GM12878 (cell line): ENCODE measurements around the gene HDAC9. TPM values are rescaled to one million over a fixed set of nuclear protein-coding genes. Genes with fewer than 3 reads are reported as not detected.

Experiments
- ATAC-seq: fragments of 200-7000 bp; cut with Tn5 transposase; 3 replicates; pipeline ENCODE4 v1.9.1; 2020; ENCODE audit warnings: mild to moderate bottlenecking, moderate library complexity
- BruUV-seq: library from RNA; stranded (reverse); fragments of 400-500 nt; replicated peaks from 2 replicates; lab custom pipeline; 2021; lab: Mats Ljungman, UMichigan
- CTCF ChIA-PET: fragments of 300-600 bp; sonication (Branson Sonifier 250); formaldehyde crosslinking; extraction: SDS; loops from one replicate; lab custom pipeline; 2021; ENCODE audit warnings: inconsistent platforms; lab: Yijun Ruan, JAX
- POLR2A ChIA-PET: fragments of 350-600 bp; formaldehyde crosslinking; extraction: SDS; loops from one replicate; lab custom pipeline; 2021; ENCODE audit warnings: inconsistent platforms; lab: Charles Lee
- RAD21 ChIA-PET: fragments of 300-600 bp; sonication (Branson Sonifier 250); formaldehyde crosslinking; loops from one replicate; lab custom pipeline; 2023; ENCODE audit warnings: antibody characterized with exemption; ENCODE audit not compliant: unreplicated experiment; lab: Charles Lee
- SMC1A ChIA-PET: fragments of 300-600 bp; sonication (Branson Sonifier 250); formaldehyde crosslinking; loops from one replicate; lab custom pipeline; 2023; ENCODE audit not compliant: unreplicated experiment, uncharacterized antibody; lab: Charles Lee
- DNase-seq: peaks from one replicate; pipeline ENCODE4 v3.0.0-alpha.2; 2011; ENCODE audit warnings: low read depth, low spot score
- FAIRE-seq: peaks from 3 replicates; lab custom pipeline; 2011; peaks lifted over from hg19 to GRCh38; lab: Jason Lieb, UNC
- H2AFZ ChIP-seq: 2 replicates; pipeline ENCODE4 v1.6.0; 2011; ENCODE audit warnings: low read depth, low read length, control low read depth; ENCODE audit not compliant: control insufficient read depth
- H3K27ac ChIP-seq: 2 replicates; pipeline ENCODE4 v1.5.1; 2011; ENCODE audit warnings: control low read depth; ENCODE audit not compliant: control insufficient read depth, insufficient read depth
- H3K27me3 ChIP-seq, 2 experiments: replicated peaks in 1 of 2; 2 replicates each; pipeline versions ENCODE4 v1.6.0 to v1.6.1; 2011; ENCODE audit warnings: low read length in 1 of 2; ENCODE audit not compliant: control insufficient read depth in 2 of 2, insufficient read depth in 2 of 2
- H3K36me3 ChIP-seq, 2 experiments: 2 replicates each; pipeline ENCODE4 v1.5.1; 2011; ENCODE audit warnings: low read length in 1 of 2; ENCODE audit not compliant: control insufficient read depth in 2 of 2, insufficient read depth in 2 of 2
- H3K4me1 ChIP-seq: 2 replicates; pipeline ENCODE4 v1.6.1; 2011; ENCODE audit warnings: mild to moderate bottlenecking, low read length, moderate library complexity, mixed read lengths; ENCODE audit not compliant: control insufficient read depth, insufficient read depth
- H3K4me2 ChIP-seq: 2 replicates; pipeline ENCODE4 v1.6.0; 2011; ENCODE audit warnings: control low read depth; ENCODE audit not compliant: control insufficient read depth, insufficient read depth
- H3K4me3 ChIP-seq: fragments of 200-600 bp; sonication (generic); 2 replicates; pipeline ENCODE4 v1.5.1; 2016
- H3K79me2 ChIP-seq: 2 replicates; pipeline ENCODE4 v1.6.0; 2011; ENCODE audit warnings: low read length; ENCODE audit not compliant: control insufficient read depth, insufficient read depth
- H3K9ac ChIP-seq: 2 replicates; pipeline ENCODE4 v1.8.0; 2011; ENCODE audit warnings: low read length, control low read depth, mixed read lengths; ENCODE audit not compliant: control insufficient read depth, insufficient read depth
- H3K9me3 ChIP-seq: replicated peaks from 3 replicates; pipeline ENCODE4 v1.5.1; 2011; ENCODE audit warnings: mild to moderate bottlenecking, low read length; ENCODE audit not compliant: control insufficient read depth, insufficient read depth
- H4K20me1 ChIP-seq: 2 replicates; pipeline ENCODE4 v1.6.0; 2011; ENCODE audit not compliant: control insufficient read depth, insufficient read depth
- ATF7 ChIP-seq: fragments of 450-650 bp; IDR thresholded peaks from 2 replicates; pipeline ENCODE4 v1.6.1; 2016; ENCODE audit warnings: low read depth, mild to moderate bottlenecking
- EED ChIP-seq: sonication (generic); IDR thresholded peaks from 2 replicates; pipeline ENCODE4 v1.6.1; 2016; ENCODE audit warnings: antibody characterized with exemption, low read depth
- EP300 ChIP-seq, 2 experiments: fragments of 150-350 bp in 1 of 2; IDR thresholded peaks; 2 replicates each; pipeline ENCODE4 v1.6.1; 2011 to 2012; ENCODE audit warnings: low read depth in 2 of 2, low read length in 2 of 2, borderline replicate concordance in 1 of 2, improper control_type of control experiment in 1 of 2, inconsistent platforms in 1 of 2; ENCODE audit not compliant: control insufficient read depth in 1 of 2
- FOS ChIP-seq: IDR thresholded peaks from 3 replicates; pipeline ENCODE4 v1.6.1; 2011; ENCODE audit warnings: borderline replicate concordance; ENCODE audit not compliant: insufficient read length; ENCODE audit errors: extremely low read depth
- KLF5 ChIP-seq: fragments of 450-650 bp; IDR thresholded peaks from 2 replicates; pipeline ENCODE4 v1.6.1; 2014; ENCODE audit warnings: mild to moderate bottlenecking; ENCODE audit not compliant: partially characterized antibody
- LARP7 ChIP-seq: fragments of 450-650 bp; IDR thresholded peaks from 2 replicates; pipeline ENCODE4 v1.6.1; 2017; ENCODE audit warnings: mild to moderate bottlenecking
- NFXL1 ChIP-seq: fragments of 450-650 bp; IDR thresholded peaks from 2 replicates; pipeline ENCODE4 v1.6.1; 2017; ENCODE audit warnings: antibody characterized with exemption, mild to moderate bottlenecking, borderline replicate concordance
- RELA ChIP-seq: fragments of 450-650 bp; IDR thresholded peaks from 2 replicates; pipeline ENCODE4 v1.8.0; 2014; ENCODE audit warnings: borderline replicate concordance; ENCODE audit not compliant: partially characterized antibody
- SMAD5 ChIP-seq: IDR thresholded peaks from 2 replicates; pipeline ENCODE4 v1.6.1; 2016; ENCODE audit warnings: antibody characterized with exemption, low read depth
- SMARCA5 ChIP-seq: fragments of 450-650 bp; IDR thresholded peaks from 2 replicates; pipeline ENCODE4 v1.6.1; 2017; ENCODE audit warnings: mild to moderate bottlenecking
- SP1 ChIP-seq: IDR thresholded peaks from one replicate; pipeline ENCODE4 v1.6.1; 2011; ENCODE audit warnings: low read depth, low read length
- SUPT20H ChIP-seq: IDR thresholded peaks from 2 replicates; pipeline ENCODE4 v1.6.1; 2011; ENCODE audit warnings: low read depth, mild to moderate bottlenecking, low read length, moderate library complexity, borderline replicate concordance; ENCODE audit not compliant: control insufficient read depth
- YBX1 ChIP-seq: fragments of 450-650 bp; IDR thresholded peaks from 2 replicates; pipeline ENCODE4 v1.6.1; 2016; ENCODE audit warnings: antibody characterized with exemption
- ZNF207 ChIP-seq: fragments of 450-650 bp; IDR thresholded peaks from 2 replicates; pipeline ENCODE4 v1.6.1; 2014; ENCODE audit warnings: antibody characterized with exemption, mild to moderate bottlenecking, borderline replicate concordance
- ZNF274 ChIP-seq: IDR thresholded peaks from one replicate; pipeline ENCODE4 v1.8.0; 2011; ENCODE audit not compliant: insufficient read length, insufficient read depth
- ZNF384 ChIP-seq: IDR thresholded peaks from 2 replicates; pipeline ENCODE4 v1.6.1; 2012; ENCODE audit warnings: low read depth, mild to moderate bottlenecking, low read length, improper control_type of control experiment, borderline replicate concordance
- ZNF622 ChIP-seq: fragments of 450-650 bp; IDR thresholded peaks from 2 replicates; pipeline ENCODE4 v1.6.1; 2017; ENCODE audit warnings: mild to moderate bottlenecking, inconsistent platforms
- WGBS: methylation state at CpG from one replicate; pipeline ENCODE4 v1.1.6; 2016; ENCODE audit warnings: low lambda C conversion rate; ENCODE audit not compliant: insufficient replicate concordance, insufficient coverage; ENCODE audit errors: missing lambda C conversion rate; 5-methylcytosine and 5-hydroxymethylcytosine counted together
- in situ Hi-C: fragments of 300-500 bp; cut with MboI; formaldehyde crosslinking; loops from 9 replicates; pipeline ENCODE4 v1.14.3; 2018; ENCODE audit warnings: mixed read lengths
- intact Hi-C: fragments of 100-400 bp; cut with micrococcal nuclease; formaldehyde crosslinking; loops from one replicate; pipeline ENCODE4 v1.14.2; 2022; ENCODE audit not compliant: unreplicated experiment
- polyA plus RNA-seq, 11 experiments: library from polyadenylated mRNA; depleted of rRNA in 4 of 11; unstranded in 6 of 11; stranded (reverse) in 5 of 11; fragments of >200 nt; fragmentation: Nextera tagmentation in 4 of 11; fragmentation: Illumina TruSeq in 1 of 11; extraction: Ambion mirVana in 4 of 11; extraction: Trizol in 1 of 11; gene quantifications; 1 replicate in 1 of 11; 2 replicates in 10 of 11; pipeline versions ENCODE4 v1.2.1 to v1.2.3, GENCODE V29; 2011 to 2016; ENCODE audit warnings: inconsistent platforms in 2 of 11, missing spikeins in 2 of 11, low read depth in 1 of 11
- total RNA-seq, 4 experiments: library from RNA; depleted of rRNA in 3 of 4; stranded (reverse); fragments of >200 nt in 3 of 4; fragmentation: Illumina TruSeq in 1 of 4; extraction: Trizol in 1 of 4; gene quantifications; 2 replicates each; pipeline versions ENCODE4 v1.2.1 to v1.2.3, GENCODE V29; 2013 to 2021
- TF ChIP-seq, protein P1 (sequence below): IDR thresholded peaks from 2 replicates; pipeline ENCODE4 v1.6.1; 2012; ENCODE audit warnings: low read length, inconsistent platforms
- TF ChIP-seq, protein P2 (sequence below): IDR thresholded peaks from 2 replicates; pipeline ENCODE4 v1.6.1; 2011; ENCODE audit warnings: low read depth, low read length, improper control_type of control experiment, borderline replicate concordance
- TF ChIP-seq, protein P3 (sequence below): IDR thresholded peaks from 2 replicates; pipeline ENCODE4 v1.6.1; 2012; ENCODE audit warnings: mild to moderate bottlenecking, low read depth, low read length

The HDAC9 gene
- total and polyA plus RNA-seq, 10 of the 15 experiments (the other 5 are each of a cell fraction or from before 2014, with no cell fraction given) = 0.73 to 12.8 (median 0.92) TPM

DNA sequence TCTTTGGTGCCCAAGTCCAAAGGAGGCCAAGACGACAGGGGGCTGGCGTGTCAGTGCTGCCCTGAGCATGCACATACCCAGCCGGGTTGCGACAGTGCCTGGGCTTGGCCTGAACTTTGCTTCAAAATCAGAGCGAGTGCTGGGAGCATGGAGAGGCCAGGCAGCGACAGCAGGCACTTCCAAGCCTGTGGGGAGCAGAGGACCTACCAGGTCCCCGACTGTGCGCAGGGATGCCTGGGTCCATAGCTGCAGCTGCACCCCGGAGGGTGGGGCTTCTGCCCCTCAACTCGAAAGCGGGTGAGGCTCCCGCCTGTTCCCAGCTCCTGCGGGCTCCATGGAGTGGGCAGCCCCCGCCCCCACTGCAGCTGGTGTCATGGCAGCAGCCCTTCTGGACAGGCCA, 79.1 kb downstream of the HDAC9 start:
- Histone ChIP-seq H4K20me1 (no peaks in the 10 kb centered on the region), H3K4me2 (no peak overlapping the region), H3K4me1 (no peaks in the 10 kb centered on the region), H3K79me2 (no peaks in the 10 kb centered on the region), H2AFZ (no peak overlapping the region), H3K36me3 (no peaks in the 10 kb centered on the region), H3K4me3 (no peak overlapping the region), H3K9ac (no peak overlapping the region), H3K27ac (no peak overlapping the region), H3K9me3 (no peaks in the 10 kb centered on the region), H3K27me3 (no peaks in the 10 kb centered on the region)
- 96% methylated on average over 12 of the region's 14 CpGs for WGBS
- TF ChIP-seq ZNF207 (no peak), LARP7 (no peak), EED (no peak), ZNF622 (no peak), ATF7 (no peak), YBX1 (no peak), EP300 (IDR thresholded peaks at IDR 0.05; ENCODE audit: borderline replicate concordance in 1 of 2, control insufficient read depth in 1 of 2, low read depth in 2 of 2, low read length in 2 of 2) (no peak), RELA (no peak), SMAD5 (no peak), ZNF274 (no peak), ZNF384 (no peak), FOS (no peak), KLF5 (no peak), SUPT20H (no peak), SMARCA5 (no peak), SP1 (no peak), NFXL1 (no peak)
- TF ChIP-seq, protein P1, sequence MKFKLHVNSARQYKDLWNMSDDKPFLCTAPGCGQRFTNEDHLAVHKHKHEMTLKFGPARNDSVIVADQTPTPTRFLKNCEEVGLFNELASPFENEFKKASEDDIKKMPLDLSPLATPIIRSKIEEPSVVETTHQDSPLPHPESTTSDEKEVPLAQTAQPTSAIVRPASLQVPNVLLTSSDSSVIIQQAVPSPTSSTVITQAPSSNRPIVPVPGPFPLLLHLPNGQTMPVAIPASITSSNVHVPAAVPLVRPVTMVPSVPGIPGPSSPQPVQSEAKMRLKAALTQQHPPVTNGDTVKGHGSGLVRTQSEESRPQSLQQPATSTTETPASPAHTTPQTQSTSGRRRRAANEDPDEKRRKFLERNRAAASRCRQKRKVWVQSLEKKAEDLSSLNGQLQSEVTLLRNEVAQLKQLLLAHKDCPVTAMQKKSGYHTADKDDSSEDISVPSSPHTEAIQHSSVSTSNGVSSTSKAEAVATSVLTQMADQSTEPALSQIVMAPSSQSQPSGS = no peak
- TF ChIP-seq, protein P2, sequence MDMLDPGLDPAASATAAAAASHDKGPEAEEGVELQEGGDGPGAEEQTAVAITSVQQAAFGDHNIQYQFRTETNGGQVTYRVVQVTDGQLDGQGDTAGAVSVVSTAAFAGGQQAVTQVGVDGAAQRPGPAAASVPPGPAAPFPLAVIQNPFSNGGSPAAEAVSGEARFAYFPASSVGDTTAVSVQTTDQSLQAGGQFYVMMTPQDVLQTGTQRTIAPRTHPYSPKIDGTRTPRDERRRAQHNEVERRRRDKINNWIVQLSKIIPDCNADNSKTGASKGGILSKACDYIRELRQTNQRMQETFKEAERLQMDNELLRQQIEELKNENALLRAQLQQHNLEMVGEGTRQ = no peak
- TF ChIP-seq, protein P3, sequence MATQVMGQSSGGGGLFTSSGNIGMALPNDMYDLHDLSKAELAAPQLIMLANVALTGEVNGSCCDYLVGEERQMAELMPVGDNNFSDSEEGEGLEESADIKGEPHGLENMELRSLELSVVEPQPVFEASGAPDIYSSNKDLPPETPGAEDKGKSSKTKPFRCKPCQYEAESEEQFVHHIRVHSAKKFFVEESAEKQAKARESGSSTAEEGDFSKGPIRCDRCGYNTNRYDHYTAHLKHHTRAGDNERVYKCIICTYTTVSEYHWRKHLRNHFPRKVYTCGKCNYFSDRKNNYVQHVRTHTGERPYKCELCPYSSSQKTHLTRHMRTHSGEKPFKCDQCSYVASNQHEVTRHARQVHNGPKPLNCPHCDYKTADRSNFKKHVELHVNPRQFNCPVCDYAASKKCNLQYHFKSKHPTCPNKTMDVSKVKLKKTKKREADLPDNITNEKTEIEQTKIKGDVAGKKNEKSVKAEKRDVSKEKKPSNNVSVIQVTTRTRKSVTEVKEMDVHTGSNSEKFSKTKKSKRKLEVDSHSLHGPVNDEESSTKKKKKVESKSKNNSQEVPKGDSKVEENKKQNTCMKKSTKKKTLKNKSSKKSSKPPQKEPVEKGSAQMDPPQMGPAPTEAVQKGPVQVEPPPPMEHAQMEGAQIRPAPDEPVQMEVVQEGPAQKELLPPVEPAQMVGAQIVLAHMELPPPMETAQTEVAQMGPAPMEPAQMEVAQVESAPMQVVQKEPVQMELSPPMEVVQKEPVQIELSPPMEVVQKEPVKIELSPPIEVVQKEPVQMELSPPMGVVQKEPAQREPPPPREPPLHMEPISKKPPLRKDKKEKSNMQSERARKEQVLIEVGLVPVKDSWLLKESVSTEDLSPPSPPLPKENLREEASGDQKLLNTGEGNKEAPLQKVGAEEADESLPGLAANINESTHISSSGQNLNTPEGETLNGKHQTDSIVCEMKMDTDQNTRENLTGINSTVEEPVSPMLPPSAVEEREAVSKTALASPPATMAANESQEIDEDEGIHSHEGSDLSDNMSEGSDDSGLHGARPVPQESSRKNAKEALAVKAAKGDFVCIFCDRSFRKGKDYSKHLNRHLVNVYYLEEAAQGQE = no peak
- DNase-seq = no peak
- no TSS peak for BruUV-seq
- intact Hi-C loops = no loop called here
- ChIA-PET SMC1A (interaction anchor here (0.8 to 1.6 kb wide), 2 partner anchors 141 to 222 kb away, joined by 3 to 4 read pairs; no protein-coding TSS in a partner anchor), POLR2A (no interaction called here), CTCF (interaction anchor here (0.7 to 9.7 kb wide), 2 partner anchors 9 to 222 kb away, joined by 3 to 110 read pairs; no protein-coding TSS in a partner anchor), RAD21 (no interaction called here)
- in situ Hi-C loops = no loop called here
- no peak for FAIRE-seq
- no peak for ATAC-seq
